Prostate gland (tissue), 2 donors: ENCODE results near the gene AUTS2.

ENCODE experiments used
- POLR2A ChIP-seq: fragments of 450-650 bp; IDR thresholded peaks from one replicate; pipeline ENCODE4 v1.6.1; 2016; ENCODE audit warnings: antibody characterized with exemption, mild to moderate bottlenecking
- TF ChIP-seq, protein P1 (sequence below), 4 experiments: fragments of 200-600 bp in 2 of 4; fragments of 450-650 bp in 2 of 4; sonication (generic) in 2 of 4; IDR thresholded peaks; 1 replicate in 3 of 4; 2 replicates in 1 of 4; pipeline ENCODE4 v1.5.1; 2016 to 2019; ENCODE audit warnings: antibody characterized with exemption in 4 of 4, mild to moderate bottlenecking in 2 of 4, moderate library complexity in 2 of 4

DNA sequence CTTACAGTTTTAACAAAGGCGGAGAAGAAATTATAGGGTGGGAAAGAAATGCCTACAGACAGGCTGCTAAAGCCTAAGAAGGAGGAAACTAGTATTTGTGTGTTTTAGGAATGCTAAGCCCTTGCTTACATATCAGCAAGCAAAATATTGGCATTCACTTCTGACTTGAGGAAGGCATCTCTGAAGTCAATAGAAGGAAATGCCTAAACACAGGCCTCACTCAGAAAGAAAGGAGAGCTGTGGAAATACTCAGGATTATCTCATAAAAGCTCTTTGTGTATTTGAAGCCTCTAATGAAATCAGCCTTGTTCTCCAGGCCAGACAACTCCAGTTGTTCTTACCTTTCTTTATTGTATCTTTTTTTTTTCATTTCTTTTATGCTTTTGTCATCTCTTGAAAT lies 158.0 kb downstream of the AUTS2 start:
- TF ChIP-seq, protein P1, sequence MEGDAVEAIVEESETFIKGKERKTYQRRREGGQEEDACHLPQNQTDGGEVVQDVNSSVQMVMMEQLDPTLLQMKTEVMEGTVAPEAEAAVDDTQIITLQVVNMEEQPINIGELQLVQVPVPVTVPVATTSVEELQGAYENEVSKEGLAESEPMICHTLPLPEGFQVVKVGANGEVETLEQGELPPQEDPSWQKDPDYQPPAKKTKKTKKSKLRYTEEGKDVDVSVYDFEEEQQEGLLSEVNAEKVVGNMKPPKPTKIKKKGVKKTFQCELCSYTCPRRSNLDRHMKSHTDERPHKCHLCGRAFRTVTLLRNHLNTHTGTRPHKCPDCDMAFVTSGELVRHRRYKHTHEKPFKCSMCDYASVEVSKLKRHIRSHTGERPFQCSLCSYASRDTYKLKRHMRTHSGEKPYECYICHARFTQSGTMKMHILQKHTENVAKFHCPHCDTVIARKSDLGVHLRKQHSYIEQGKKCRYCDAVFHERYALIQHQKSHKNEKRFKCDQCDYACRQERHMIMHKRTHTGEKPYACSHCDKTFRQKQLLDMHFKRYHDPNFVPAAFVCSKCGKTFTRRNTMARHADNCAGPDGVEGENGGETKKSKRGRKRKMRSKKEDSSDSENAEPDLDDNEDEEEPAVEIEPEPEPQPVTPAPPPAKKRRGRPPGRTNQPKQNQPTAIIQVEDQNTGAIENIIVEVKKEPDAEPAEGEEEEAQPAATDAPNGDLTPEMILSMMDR (IDR thresholded peaks at IDR 0.05): no peak
- no peak for TF ChIP-seq POLR2A
